HG03139 (cell line): ENCODE measurements around the gene SLBP.

Source experiments
- ATAC-seq: cut with Tn5 transposase; IDR thresholded peaks from one replicate; pipeline ENCODE4 v1.9.1; 2021; ENCODE audit not compliant: unreplicated experiment

The SLBP gene

DNA sequence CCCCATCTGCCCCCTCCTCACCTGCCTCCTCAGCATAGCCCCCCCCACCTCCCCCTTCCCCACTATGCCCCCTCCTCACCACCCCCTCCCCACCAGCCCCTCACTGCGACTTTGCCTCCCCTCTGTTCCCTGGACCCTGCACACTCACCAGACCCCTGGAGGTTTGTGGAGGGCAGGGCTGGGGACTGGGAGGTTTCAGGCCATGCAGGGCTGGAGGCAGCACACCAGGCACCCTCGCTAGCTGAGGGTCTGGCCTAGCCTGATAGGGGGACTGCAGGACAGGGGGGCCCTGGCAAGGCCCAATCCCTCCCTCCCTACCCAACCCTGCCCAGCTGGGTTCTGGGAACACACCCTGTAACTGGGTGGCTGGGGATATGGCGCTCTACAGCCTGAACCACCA, 37.3 kb upstream of the SLBP start:
- ATAC-seq: no peak

DNA sequence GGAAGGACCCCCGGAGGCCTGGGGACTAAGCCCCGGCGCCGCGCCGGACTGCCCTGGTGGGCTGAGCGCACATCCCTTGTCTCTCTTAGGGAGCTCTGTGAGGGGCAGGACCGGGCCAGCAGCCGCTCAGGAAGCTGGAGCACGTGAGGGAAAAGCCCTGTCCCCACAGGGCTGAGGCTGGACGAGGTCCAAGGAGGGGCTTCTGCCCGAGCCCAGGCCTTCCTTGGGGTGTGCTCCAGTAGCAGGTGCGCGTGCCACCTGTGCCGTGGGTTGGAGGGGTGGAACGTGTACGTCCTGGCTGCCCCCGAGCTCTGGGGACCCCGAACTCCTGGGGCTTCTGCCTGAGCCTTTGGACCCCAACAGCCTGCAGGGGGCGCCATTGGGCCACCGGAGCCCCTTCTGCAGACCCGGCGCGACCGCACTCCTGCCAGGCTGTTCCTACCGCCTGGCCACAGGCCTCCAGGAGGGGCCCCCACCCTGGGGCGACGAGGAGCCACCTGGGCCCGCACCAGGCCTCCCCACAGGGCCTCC, 36.4 kb upstream of the SLBP start:
- ATAC-seq: no peak

DNA sequence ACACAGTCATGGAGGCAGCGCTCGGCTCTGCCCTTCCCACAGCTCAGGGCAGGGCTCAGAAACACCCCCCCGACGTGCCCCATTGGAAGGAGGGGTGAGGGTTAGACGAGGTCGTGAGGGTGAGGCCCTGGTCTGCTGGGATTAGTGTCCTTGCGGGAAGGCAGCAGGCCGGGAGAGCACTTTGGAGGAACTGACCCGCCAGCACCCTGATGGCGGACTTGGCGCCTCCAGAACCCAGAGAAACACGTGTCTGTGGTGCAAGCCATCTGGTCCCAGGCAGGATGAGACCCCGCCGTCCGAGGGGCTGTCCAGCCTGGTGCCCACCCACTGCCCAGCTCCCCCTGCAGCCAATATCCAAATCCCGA, 35.5 kb upstream of the SLBP start:
- ATAC-seq: no peak

DNA sequence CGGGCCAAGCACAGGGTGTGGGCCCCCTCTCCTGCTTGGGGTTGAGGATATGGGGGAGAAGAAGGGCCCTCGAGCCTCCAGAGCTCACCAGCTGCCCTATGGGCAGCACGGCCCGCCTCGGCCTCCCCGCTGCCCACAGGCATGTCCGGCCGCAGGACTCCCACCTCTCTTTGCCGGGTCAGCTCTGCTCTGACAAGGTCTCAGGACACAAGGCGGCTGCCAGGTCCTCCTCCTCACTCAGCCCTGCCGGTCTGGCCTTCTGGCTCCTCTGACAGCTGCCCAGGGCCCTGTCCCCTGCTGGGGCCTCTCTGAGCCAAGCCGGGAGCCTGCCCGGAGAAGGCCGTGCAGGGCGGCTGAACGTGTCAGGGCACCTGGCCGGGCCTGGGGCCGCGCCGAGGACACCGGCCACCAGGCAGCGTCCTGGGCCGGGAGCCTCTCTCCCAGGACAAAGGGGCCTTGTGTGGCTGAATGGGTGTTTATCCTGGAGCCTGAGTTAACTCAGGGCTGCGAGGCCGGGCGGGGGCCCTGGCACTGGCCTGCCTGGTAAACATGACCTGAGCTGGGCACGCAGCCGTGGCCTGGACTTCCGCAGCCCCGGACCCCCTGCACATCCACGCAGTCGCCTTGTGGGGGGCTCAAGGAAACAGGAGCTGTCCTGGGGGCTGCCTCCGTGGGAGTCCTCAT, 34.9 kb upstream of the SLBP start:
- no peak for ATAC-seq

DNA sequence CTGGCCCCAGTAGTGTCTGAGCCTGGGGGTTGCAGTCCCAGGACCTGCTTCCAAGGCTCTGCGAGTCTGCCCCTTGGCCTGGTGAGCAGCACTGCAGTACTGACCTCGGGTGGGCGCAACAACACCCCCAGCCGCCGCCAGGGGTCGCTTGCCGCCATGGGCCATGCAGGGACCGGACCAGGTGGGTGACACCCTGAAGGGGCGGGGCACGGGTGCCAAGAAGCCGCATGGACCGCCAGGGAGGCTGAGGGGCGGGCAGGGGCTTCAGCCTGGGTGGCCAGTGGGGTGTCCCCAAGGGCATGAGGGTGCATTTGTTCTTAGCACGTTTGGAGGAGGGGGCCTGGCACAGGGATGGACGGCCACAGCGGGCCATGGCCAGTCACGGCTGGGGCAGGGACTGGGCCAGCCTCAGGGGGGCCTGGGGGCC, 34.2 kb upstream of the SLBP start:
- no peak for ATAC-seq

DNA sequence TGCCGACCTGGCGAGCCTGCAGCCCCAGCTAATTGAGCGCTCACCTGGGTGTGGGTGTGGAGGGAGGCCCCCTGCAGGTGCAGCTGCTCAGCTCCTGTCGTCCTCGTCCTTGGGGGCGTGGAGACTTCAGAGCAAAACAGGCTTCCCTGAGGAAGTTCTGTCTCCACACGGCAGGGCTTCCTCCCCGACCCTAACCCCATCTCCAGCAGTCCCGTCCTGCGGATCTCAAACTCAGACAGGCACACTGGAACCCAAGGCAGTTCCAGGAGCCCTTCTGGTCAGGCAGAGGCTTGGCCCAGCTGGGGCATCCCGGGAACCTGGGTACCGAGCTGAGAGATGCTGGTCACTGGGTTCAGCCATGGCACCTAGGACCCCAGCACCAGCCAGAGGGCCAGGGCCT, 33.6 kb upstream of the SLBP start:
- ATAC-seq: no peak

DNA sequence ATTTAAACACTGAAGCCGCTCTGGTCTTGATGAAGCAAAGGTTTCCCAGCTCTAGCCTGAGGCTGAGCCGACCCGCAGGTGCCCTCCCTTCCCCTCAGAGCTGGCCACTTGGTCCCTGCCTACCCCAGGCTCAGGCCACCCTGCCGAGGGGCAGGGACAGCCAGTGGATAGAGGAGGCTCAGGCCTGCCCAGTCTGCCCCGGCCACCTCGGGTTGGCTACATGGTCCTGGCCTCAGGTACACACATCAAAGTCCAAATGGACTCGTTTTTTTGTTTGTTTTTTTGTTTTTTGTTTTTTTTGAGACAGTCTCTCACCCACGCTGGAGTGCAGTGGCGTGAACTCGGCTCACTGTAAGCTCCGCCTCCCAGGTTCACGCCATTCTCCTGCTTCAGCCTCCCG, 33.0 kb upstream of the SLBP start:
- ATAC-seq: no peak

DNA sequence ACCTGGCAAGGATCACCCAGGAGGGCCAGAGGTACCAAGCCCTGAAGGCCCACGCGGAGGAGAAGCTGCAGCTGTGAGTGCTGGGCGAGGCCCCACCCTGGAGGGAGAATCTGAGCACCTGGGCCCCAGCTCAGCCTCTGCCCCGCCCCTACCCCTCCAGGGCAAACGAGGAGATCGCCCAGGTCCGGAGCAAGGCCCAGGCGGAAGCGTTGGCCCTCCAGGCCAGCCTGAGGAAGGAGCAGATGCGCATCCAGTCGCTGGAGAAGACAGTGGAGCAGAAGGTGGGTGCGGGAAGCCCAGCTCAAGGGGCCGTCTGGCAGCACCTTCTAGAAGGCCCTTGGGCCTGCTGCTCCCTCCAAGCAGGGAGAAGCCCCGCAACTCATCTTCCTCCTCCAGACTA, 32.4 kb upstream of the SLBP start:
- ATAC-seq: no peak

DNA sequence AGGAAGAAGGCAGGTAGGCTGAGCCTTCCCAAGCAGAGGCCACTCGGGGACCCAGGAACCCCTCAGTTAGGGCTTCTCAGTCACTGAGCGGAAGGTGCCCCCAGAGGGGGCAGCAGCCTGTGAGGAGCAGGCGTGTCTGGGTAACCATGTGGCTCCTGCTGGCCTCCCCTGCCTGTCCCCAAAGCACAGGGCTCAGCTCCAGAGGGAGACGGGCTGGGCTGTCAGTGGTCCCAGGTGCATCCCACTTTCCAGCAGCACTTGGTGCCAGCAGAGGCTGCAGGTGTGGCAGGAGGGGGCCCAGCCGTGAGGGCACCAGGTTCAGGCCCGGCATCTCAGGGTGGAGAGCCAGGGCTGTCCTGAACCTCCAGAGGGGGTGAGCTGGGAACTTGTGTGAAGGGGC, 31.9 kb upstream of the SLBP start:
- ATAC-seq: no peak

DNA sequence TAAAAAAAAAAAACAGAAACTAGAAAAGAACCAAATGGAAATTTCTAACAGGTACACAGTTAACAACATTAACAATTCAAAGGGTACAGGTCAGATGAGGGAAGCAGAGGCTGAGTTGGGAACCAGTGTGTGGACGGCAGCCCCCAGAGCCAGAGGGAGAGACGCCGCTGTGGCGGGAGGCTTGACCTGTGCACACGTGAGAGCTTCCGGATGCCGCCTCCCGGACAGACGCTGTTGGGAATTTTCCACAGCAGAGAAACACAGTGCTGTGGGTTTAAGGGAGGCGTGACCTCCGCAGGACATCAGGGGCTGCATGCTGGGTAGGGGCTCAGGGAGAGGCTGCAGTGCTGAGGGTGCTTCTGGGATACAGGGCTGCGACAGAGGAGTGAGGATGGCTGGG, 31.4 kb upstream of the SLBP start:
- no peak for ATAC-seq

DNA sequence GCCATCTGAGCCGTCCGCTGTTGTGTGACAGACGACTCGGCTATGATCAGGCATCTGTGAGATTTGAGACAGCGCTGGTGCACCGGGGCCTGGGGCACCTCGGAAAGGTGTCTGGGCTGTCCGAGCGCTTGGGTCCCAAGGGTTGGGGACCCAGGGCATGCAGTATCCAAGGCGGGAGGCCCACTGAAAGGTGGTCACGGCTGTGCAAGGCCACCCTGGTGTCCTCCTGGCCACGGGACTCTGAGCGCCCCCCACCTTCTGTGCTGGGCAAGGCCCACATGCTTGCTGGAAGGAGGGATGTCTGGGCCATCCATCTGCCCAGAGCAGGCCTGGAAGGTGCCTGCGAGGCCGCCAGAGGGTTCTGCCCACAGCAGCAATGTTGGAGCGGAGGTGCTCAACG, 29.1 kb upstream of the SLBP start:
- ATAC-seq: no peak

DNA sequence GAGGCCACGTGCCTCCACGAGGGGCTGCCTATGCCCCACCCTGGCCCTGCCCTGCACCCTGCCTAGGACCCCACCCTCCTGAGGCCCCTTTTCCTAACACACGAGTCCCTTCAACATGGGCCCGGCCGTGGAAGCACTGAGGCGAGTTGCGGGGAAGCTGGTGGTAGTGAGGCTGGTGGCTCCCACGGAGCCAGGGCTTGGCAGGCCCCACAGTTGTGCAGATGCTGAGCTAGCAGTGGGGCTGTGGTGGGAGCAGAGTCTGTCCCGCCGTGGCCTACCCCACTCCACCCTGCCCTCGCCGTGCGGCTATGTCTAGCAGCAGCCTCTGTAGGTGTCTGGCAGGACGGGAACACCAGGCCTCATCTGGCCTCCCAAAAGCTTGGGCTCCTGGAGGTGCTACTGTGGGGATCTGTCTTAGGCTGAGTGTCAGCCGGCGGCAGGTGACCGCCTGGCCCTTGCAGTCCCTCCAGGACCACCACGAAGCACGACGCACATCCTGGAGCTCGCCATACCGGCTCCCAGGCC, 28.0 kb upstream of the SLBP start:
- no peak for ATAC-seq

DNA sequence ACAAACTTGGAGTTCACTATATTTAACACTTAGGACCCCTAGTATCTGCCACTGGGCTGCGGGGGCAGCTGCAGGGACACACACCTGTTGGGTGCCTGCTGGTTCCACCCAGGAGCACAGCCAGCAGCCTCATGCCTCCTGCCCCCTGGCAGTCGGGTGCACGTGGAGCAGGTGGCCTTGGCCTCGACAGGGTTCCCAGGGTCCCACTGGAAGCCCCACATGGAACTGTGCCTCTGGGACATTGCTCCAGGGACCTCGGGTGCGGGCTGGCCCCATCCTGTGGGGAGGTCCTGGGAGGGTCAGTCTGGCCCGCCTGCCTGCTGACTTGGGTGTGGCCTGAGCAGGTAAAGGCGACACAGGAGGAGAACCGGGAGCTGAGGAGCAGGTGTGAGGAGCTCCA, 27.2 kb upstream of the SLBP start:
- ATAC-seq: no peak

DNA sequence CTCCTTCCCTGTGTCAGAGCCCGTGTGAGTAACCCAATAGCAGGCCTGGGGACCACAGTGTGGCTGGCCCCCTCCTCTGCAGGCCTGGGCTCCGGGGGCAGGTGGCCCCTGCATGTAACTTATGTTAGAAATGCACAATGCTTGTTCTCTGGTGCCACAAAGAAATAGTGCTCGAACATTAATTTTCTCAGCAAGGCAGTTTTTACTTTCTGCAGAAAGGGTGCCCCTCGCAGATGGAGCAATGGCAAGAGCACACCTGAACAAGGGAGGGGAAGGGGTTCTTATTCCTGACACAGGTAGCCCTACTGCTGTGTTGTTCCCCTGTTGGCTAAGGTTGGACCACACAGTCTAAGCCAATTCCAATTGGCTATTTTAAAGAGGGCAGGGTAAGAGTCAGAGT, 26.3 kb upstream of the SLBP start:
- ATAC-seq: no peak

DNA sequence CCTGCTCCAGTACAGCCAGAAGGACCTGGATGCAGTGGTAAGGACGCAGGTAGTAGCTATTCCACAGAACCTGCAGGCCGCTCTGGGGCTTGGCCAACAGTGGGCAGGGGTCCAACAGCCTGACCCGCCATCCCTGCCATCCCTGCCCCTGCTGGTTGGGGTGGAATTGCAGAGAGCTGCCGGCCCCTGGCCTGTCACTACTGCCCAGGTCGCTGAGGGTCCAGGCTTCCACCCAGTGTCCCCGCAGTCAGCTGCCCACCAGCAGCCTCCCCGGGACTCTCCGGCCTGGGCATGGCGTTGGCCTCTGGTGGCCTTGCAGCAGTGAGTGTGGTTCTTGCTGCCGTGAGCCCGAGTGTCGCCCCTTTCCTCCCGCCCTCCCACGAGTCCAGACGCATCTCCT, 25.5 kb upstream of the SLBP start:
- no peak for ATAC-seq

DNA sequence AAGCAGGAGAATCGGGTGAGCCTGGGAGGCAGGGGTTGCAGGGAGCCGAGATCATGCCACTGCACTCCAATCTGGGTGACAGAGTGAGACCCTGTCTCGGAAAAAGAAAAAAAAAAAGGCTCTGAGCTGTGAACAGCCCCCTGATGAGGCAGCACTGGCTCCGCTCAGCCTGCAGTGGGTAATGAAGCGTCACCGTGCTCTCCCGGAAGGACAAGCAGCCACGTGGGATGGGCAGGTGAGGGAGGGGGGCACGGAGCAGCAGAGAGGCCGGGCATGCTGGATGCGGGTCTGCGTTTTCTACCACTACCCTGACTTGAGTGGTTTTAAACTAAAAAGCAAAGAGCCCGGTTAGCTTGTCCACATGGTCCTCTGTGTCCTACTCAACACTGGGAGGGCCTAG, 24.7 kb upstream of the SLBP start:
- ATAC-seq: no peak

DNA sequence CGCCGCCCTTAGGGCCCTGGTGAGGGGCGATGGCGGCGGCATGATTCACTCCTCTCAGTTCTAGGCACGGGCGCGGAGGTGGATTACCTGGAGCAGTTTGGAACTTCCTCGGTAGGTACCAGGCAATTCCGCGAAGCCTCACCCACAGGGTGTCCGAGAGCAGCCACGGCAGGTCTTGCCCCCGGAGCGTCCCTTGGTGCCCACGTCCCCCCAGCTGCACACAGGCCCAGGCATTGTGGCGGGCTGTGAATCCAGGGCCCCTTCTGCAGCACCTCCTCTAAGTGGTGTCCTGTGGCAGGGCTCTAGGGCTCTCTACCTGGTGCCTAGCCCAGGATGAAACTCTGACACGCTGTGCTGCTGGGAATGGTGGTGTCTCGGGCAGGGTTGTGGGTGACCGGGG, 23.1 kb upstream of the SLBP start:
- no peak for ATAC-seq

DNA sequence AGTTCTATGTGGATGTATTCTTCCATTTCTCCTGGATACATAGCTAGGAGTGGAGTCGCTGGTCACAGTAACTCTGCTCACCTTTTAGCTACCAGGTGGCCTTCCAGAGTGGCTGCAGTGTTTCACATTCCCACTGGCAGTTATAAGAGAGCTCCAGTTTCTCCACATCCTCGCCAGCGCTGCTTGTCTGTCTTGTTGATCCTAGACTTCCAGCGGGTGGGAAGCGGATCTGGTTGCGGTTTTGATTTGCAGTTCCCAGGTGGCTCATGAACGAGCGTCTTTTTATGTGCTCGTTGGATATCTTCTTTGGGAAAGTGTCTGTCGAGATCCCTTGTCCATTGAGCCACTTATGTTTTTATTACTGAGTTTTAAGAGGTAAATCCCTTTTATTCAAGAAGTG, 20.8 kb upstream of the SLBP start:
- no peak for ATAC-seq

DNA sequence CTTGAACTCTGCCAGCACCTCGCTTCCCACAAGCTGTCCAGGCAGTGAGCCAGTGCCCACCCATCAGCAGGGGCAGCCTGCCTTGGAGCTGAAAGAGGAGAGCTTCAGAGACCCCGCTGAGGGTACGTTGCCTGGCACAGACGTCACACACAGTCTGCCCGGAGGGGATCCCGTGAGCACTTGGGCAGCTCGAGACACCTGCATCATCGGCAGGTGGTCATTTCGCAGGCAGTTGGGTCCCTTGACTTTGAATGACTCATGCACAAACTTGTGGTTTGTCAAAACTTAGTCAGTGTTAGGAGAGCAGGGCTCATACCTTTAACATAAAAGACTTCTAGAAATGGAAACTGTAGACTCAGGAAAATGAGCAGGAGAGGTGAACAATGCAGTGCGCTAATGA, 19.1 kb upstream of the SLBP start:
- no peak for ATAC-seq

DNA sequence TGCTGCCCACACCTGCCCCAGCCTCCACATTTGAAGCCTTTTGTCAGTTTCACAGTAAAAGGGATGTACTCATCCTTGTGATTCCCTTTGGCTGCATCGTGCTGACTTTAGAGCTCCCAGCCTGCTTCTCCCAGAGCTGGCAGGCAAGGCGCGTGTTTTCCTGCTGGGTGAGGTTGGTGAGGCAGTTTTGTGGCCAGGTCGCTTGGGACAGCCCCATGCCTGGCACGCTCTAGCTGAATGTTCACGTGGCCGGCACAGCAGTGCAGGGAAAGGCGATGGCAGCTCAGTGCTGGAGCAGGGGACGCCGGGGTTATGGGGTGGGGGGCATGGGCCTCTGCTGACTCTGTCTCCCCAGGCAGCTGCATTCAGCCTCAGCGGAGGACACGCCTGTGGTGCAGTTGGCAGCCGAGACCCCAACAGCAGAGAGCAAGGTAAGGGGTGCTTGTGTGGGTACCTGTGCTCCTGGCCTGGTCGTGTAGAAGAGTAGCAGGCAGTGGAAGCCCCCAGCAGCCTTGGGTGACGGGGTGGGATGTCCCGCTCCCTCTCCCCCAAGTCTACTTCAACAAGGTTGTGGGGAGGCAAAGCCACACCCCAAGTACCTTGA, 18.5 kb upstream of the SLBP start:
- ATAC-seq: no peak

DNA sequence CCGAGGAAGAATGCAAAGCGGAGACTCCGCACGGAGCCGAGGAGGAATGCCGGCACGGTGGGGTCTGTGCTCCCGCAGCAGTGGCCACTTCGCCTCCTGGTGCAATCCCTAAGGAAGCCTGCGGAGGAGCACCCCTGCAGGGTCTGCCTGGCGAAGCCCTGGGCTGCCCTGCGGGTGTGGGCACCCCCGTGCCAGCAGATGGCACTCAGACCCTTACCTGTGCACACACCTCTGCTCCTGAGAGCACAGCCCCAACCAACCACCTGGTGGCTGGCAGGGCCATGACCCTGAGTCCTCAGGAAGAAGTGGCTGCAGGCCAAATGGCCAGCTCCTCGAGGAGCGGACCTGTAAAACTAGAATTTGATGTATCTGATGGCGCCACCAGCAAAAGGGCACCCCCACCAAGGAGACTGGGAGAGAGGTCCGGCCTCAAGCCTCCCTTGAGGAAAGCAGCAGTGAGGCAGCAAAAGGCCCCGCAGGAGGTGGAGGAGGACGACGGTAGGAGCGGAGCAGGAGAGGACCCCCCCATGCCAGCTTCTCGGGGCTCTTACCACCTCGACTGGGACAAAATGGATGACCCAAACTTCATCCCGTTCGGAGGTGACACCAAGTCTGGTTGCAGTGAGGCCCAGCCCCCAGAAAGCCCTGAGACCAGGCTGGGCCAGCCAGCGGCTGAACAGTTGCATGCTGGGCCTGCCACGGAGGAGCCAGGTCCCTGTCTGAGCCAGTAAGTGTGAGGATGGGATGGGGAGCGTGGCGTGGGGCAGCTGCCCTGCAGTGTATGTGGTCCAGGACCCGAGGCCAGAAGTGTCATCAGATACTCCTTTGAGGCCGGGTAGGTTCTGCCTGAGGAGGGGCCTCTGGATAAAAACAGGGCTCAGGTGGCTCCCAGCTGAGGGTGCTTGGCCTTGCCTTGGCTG, 16.2 kb upstream of the SLBP start:
- ATAC-seq: no peak
